ENCODE measurements around the gene FCER1G. TPM values are rescaled to one million over a fixed set of nuclear protein-coding genes. Genes with fewer than 3 reads are reported as not detected.

The FCER1G gene
- polyA plus RNA-seq, 5 donors = 14.3 to 23.8 (median 18.1) TPM

GRCh38 chr1:161261261-161262235 is 46.5 kb downstream of the FCER1G start:
- no peak for DNase-seq

- no peak for DNase-seq
Observed at GRCh38 chr1:161265305-161265704, 50.2 kb downstream of the FCER1G start.

- DNase-seq = no peak
Observed at GRCh38 chr1:161266202-161266601, 51.1 kb downstream of the FCER1G start.

GRCh38 chr1:161266836-161267235 is 51.7 kb downstream of the FCER1G start:
- DNase-seq = no peak

GRCh38 chr1:161267321-161267720 is 52.2 kb downstream of the FCER1G start:
- DNase-seq = no peak

Other genes starting within 250 kb of the FCER1G start
- gene F11R, start 194.1 kb upstream of the FCER1G start, polyA plus RNA-seq (ENCODE audit: insufficient read depth in 1 of 5, insufficient read length in 5 of 5, low replicate concordance in 1 of 5) = 100 to 1,000 TPM in 1 of 5 donors, 10 to 100 TPM in 4; 76.0 to 110 (median 86.2) TPM
- 10 to 100 TPM; 32.7 to 51.5 (median 49.5) TPM for gene TSTD1, start 176.3 kb upstream of the FCER1G start, polyA plus RNA-seq (ENCODE audit: insufficient read depth in 1 of 5, insufficient read length in 5 of 5, low replicate concordance in 1 of 5)
- 10 to 100 TPM; 63.8 to 67.7 (median 64.3) TPM for gene USF1, start 169.3 kb upstream of the FCER1G start, polyA plus RNA-seq (ENCODE audit: insufficient read depth in 1 of 5, insufficient read length in 5 of 5, low replicate concordance in 1 of 5)
- 1 to 10 TPM; 2.8 to 4.7 (median 3.9) TPM for gene ARHGAP30, start 145.4 kb upstream of the FCER1G start, polyA plus RNA-seq (ENCODE audit: insufficient read depth in 1 of 5, insufficient read length in 5 of 5, low replicate concordance in 1 of 5)
- 10 to 100 TPM in 2 of 5 donors, 1 to 10 TPM in 3; 7.3 to 11.9 (median 9.1) TPM for gene NECTIN4, start 125.7 kb upstream of the FCER1G start, polyA plus RNA-seq (ENCODE audit: insufficient read depth in 1 of 5, insufficient read length in 5 of 5, low replicate concordance in 1 of 5)
- 1 to 10 TPM; 3.8 to 8.0 (median 5.2) TPM for gene KLHDC9, start 116.9 kb upstream of the FCER1G start, polyA plus RNA-seq (ENCODE audit: insufficient read depth in 1 of 5, insufficient read length in 5 of 5, low replicate concordance in 1 of 5)
- 10 to 100 TPM; 51.4 to 67.6 (median 53.5) TPM for gene PFDN2, start 97.3 kb upstream of the FCER1G start, polyA plus RNA-seq (ENCODE audit: insufficient read depth in 1 of 5, insufficient read length in 5 of 5, low replicate concordance in 1 of 5)
- 10 to 100 TPM; 40.9 to 46.1 (median 42.5) TPM for gene NIT1, start 97.2 kb upstream of the FCER1G start, polyA plus RNA-seq (ENCODE audit: insufficient read depth in 1 of 5, insufficient read length in 5 of 5, low replicate concordance in 1 of 5)
- 10 to 100 TPM; 49.2 to 56.6 (median 50.4) TPM for gene DEDD, start 82.6 kb upstream of the FCER1G start, polyA plus RNA-seq (ENCODE audit: insufficient read depth in 1 of 5, insufficient read length in 5 of 5, low replicate concordance in 1 of 5)
- 100 to 1,000 TPM; 147 to 175 (median 155) TPM for gene UFC1, start 61.3 kb upstream of the FCER1G start, polyA plus RNA-seq (ENCODE audit: insufficient read depth in 1 of 5, insufficient read length in 5 of 5, low replicate concordance in 1 of 5)
- gene USP21, start 55.8 kb upstream of the FCER1G start, polyA plus RNA-seq (ENCODE audit: insufficient read depth in 1 of 5, insufficient read length in 5 of 5, low replicate concordance in 1 of 5) = 10 to 100 TPM; 42.7 to 56.3 (median 49.4) TPM
- 10 to 100 TPM; 39.9 to 59.3 (median 45.1) TPM for gene PPOX, start 48.9 kb upstream of the FCER1G start, polyA plus RNA-seq (ENCODE audit: insufficient read depth in 1 of 5, insufficient read length in 5 of 5, low replicate concordance in 1 of 5)
- 10 to 100 TPM; 31.7 to 48.1 (median 41.5) TPM for gene B4GALT3, start 37.8 kb upstream of the FCER1G start, polyA plus RNA-seq (ENCODE audit: insufficient read depth in 1 of 5, insufficient read length in 5 of 5, low replicate concordance in 1 of 5)
- 1 to 10 TPM; 1.8 to 2.8 (median 2.2) TPM for gene ADAMTS4, start 16.2 kb upstream of the FCER1G start, polyA plus RNA-seq (ENCODE audit: insufficient read depth in 1 of 5, insufficient read length in 5 of 5, low replicate concordance in 1 of 5)
- 100 to 1,000 TPM; 146 to 165 (median 156) TPM for gene NDUFS2, start 12.9 kb upstream of the FCER1G start, polyA plus RNA-seq (ENCODE audit: insufficient read depth in 1 of 5, insufficient read length in 5 of 5, low replicate concordance in 1 of 5)
- 10 to 100 TPM in 1 of 5 donors, not detected in 4; 59.7 TPM for gene APOA2, start 8.3 kb downstream of the FCER1G start, polyA plus RNA-seq (ENCODE audit: insufficient read depth in 1 of 5, insufficient read length in 5 of 5, low replicate concordance in 1 of 5)
- gene TOMM40L, start 10.8 kb downstream of the FCER1G start, polyA plus RNA-seq (ENCODE audit: insufficient read depth in 1 of 5, insufficient read length in 5 of 5, low replicate concordance in 1 of 5) = 10 to 100 TPM; 10.1 to 12.4 (median 11.6) TPM
- gene NR1I3, start 22.9 kb downstream of the FCER1G start, polyA plus RNA-seq (ENCODE audit: insufficient read depth in 1 of 5, insufficient read length in 5 of 5, low replicate concordance in 1 of 5) = under 1 TPM; 0.51 to 0.99 (median 0.88) TPM
- gene PCP4L1, start 43.5 kb downstream of the FCER1G start, polyA plus RNA-seq (ENCODE audit: insufficient read depth in 1 of 5, insufficient read length in 5 of 5, low replicate concordance in 1 of 5) = 1 to 10 TPM in 2 of 5 donors, under 1 TPM in 3; 0.68 to 1.4 (median 0.91) TPM
- 1 to 10 TPM; 2.6 to 4.7 (median 3.2) TPM for gene MPZ, start 94.7 kb downstream of the FCER1G start, polyA plus RNA-seq (ENCODE audit: insufficient read depth in 1 of 5, insufficient read length in 5 of 5, low replicate concordance in 1 of 5)
- gene SDHC, start 99.1 kb downstream of the FCER1G start, polyA plus RNA-seq (ENCODE audit: insufficient read depth in 1 of 5, insufficient read length in 5 of 5, low replicate concordance in 1 of 5) = 100 to 1,000 TPM; 161 to 204 (median 179) TPM
- gene CFAP126, start 152.6 kb downstream of the FCER1G start, polyA plus RNA-seq (ENCODE audit: insufficient read depth in 1 of 5, insufficient read length in 5 of 5, low replicate concordance in 1 of 5) = 10 to 100 TPM in 3 of 5 donors, 1 to 10 TPM in 2; 4.5 to 20.0 (median 14.6) TPM